DMS79 treated with DMSO at 0.1 percent for 48 hours (cell line): Measurements from ENCODE around the gene G0S2.
"Not testable (repeated sequence)": the region's sequence is repeated elsewhere in the genome, so short reads cannot be mapped to it uniquely, and the experiment has no call there.

Experiments used
- DNase-seq: peaks from one replicate; lab custom pipeline; 2025; lab: John Stamatoyannopoulos, UW

G0S2 gene

DNA sequence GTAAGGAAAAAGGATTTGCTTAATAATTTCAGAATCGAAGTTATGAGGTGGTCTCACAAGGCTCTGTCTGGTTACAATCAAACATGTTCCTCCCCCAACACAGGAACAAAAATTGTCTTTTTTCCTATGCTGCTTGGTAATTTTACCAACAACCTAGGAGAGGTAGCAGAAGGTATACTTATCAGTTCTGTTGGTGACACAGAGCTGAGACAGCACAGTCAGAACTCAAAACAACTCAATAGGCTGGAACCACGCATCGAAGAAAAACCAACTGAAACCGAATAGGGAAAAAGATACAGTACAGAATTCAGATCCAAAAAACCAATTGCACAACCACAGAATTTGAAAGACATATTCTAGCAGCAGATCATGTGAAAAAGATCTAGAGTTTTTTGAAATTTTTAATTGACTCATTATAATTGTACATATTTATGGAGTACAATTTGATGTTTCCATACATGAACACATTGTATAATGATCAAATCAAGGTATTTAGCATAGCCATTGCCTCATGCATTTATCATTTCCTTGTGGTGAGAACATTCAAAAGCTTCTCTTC, 3.8 kb downstream of the G0S2 start:
- no peak for DNase-seq

DNA sequence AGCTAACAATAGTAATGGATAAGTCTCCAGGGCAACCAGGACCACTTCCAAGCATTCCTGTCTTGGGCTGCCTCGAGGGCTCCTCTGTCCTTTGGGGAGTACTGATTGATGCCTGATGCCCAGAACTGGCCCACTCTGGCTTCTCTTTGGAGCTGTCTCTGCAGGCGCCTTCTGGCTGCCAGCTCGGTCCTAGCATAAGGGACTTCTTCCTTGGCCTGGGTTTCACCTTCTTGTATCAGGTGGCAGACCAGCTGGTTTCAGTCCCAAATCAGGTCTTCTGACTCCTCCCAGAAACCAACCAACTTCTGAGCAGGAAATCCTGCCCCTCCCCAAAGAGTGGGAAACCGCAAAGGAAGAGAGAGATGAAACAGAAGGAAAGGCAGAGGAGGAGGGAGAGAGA, 10.6 kb downstream of the G0S2 start:
- DNase-seq = no peak

DNA sequence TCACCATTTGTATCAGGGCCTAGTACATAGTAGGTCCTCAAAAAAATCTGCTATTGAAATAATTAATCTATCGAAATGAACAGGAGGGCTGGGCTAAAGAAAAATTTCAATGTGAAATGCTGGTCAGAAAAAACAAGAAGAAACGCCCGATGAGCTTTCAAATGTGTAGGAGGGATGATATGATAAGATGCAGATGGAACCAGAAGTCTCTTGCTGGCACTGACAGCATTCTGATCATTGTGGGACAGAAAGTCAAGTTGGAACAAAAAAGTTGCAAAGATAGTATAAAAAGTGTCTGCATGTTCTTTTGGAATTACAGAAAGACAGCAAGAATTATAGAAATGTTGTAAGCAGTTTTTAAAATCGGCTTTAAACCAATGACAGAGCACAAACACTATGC, 11.1 kb downstream of the G0S2 start:
- no peak for DNase-seq

DNA sequence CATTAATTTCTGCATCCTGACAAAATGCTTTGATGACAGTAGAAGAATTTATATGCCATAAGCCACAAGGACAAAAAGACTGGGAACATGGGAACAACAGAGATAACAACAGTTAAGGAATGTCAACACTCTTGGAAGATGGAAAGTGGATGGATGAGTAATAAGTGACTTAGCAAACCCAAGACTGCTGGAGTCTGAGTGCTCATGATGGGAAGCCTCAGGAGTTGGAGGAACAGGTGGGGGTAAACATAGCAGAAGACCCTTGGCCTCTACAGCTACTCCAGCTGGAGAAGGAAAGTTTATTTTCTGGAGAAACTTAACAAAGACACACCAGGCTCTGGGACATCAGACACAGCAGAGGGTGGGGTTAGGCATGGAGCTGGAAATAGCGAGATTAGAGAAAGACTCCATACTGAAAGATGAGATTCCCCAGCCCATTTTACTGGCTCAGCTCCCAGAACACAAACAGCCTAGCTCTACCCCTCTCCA, 13.6 kb downstream of the G0S2 start:
- DNase-seq = no peak

DNA sequence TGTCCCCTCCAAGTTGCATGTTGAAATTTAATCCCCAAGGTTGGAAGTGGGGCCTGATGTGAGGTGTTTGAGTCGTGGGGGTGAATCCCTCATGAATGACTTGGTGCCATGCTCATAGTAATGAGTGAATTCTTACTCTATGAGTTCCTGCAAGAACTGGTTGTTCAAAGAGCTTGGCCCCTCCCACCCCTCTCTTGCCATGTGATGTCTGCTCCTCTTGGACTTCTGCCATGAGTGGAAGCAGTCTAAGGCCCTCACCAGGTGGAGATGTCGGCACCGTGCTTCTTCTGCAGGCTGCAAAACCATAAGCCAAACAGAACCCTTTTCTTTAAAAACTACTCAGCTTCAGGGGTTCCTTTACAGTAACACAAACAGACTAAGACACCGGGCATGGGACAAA, 14.3 kb downstream of the G0S2 start:
- DNase-seq = no peak

DNA sequence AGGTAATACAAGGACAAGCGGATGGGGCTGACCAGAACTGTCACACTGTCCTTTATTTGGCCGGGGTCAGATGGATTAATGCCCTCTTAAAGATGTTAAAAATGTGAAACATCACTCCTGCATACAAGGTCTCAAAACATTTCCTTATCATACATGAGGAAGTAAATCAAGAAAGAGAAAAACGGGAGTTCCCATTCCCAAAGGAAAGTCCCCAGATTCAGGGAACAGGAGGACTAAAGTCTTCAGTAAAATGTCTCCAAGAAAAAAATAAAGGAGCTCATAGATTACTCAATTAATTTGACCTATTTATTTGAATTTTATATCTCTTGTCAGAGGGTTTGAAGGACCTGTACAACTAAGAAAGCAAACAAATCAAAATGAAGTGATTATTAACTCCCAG, 16.0 kb downstream of the G0S2 start:
- no peak for DNase-seq

DNA sequence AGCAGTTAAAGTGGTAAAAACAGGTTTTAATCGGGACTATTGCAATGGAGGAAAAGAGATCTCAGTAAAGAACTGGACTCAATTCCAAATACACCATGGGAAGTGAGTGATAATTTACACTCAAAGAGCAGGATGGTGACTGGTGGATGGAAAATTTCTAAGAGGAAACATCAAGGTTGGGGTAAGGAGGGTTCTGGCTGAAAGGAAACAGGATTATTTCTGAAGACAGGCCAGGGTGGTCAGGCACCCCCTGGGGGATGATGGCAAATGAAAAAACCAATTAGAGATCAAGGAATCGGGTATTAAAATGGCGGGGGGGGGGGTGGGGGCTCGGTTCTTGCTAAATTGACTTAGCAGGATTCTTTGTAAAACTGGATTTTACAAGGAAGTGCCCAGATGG, 17.1 kb downstream of the G0S2 start:
- DNase-seq = no peak

DNA sequence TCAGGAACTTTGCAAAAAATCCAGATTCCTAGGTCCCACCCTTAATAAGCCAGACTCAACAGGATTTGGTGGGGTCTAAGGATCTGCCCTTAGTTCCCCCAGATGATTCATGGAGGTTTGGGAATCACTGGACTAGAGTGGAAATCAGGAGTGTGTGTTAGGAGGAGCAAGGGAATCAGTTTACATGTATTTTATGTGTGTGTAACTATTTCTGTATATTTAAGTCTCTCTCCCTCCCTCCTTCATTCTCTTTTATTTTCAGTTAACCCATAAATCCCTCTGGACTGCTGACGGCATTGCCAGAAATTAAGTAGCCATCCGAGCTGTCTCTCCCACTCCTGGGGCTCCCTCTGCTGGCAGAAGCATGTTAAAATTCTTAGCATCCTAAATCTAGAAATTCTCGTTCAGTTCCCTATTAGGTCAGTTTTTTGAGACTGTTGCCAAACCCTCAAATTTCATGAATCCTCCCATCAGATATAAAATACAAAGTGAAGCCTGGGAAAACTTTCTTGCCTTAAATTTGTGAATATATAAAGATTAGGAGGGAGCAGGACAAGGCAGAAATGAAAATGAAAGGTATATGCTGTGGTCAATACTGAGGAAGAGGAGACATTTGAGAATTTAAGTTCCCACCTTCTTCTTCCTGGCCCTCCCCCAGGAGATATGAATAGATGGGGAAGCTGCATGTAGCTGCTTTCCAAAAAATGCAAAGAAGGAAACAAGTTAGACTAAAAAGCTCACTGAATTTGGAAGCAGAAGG, 17.7 kb downstream of the G0S2 start:
- peak; percentile 80 for DNase-seq

DNA sequence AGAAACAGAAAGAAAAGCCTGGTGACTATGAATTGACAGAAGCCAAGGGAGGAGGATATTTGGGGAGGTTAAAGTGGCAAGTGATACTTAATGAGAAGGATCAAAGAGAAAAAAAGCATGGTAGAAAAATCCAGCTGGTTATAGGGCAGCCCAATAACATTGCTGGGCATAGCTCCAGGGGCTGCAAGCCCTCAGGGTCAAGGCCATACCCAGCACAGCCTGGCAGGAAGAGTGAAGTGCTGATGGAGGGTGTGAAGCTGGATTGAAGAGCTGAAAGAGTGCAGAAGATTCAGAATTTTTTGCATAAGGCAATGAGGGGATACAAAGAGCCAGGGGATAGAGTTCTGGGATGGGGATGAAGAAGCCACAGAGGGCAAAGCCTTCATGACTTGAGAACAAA, 21.5 kb downstream of the G0S2 start:
- DNase-seq = no peak

DNA sequence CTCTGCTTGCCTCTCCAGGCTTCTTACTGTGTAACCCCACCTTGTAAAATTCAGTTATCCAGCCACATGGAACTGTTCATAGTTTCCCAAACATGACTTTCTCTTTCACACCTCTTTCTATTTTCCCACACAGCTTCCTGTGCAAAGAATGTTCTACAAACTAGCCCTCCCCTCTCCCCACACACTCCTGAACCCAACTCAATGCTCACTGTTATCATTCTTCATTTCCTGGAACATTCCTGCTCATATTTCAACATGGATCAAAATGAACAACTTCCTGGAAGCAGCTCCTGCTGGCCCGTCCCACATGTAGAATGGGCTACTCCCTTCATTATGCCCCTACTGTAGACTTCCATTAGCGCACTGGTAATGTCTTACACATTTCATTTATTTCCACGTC, 21.9 kb downstream of the G0S2 start:
- DNase-seq = no peak

DNA sequence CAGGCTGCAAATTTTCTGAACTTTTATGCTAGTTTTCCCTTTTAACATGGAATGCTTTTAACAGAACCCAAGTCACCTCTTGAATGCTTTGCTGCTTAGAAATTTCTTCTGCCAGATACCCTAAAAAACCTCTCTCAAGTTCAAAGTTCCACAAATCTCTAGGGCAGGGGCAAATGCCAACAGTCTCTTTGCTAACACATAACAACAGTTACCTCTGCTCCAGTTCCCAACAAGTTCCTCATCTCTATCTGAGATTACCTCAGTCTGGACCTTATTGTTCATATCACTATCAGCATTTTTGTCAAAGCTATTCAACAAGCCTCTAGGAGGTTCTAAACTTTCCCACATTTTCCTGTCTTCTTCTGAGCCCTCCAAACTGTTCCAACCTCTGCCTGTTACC, 25.5 kb downstream of the G0S2 start:
- not testable (repeated sequence) for DNase-seq

DNA sequence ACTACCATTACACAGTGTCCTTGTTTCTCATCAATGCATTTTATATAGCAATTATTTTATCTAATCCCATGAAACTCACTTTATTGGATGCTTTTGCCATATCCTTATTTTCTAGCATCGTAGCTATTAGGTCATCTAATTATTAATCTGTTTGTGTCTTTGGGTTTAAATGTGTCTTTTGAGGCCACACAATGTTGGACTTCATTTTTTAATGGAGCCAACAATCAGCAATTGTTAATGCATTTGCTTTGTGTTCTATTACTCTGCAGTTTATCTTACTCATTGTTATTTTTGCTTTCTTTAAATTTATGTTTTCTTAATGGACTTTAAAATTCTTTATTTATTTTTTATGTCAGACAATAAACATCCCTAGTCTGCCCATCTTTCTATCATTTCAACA, 27.6 kb downstream of the G0S2 start:
- no peak for DNase-seq

DNA sequence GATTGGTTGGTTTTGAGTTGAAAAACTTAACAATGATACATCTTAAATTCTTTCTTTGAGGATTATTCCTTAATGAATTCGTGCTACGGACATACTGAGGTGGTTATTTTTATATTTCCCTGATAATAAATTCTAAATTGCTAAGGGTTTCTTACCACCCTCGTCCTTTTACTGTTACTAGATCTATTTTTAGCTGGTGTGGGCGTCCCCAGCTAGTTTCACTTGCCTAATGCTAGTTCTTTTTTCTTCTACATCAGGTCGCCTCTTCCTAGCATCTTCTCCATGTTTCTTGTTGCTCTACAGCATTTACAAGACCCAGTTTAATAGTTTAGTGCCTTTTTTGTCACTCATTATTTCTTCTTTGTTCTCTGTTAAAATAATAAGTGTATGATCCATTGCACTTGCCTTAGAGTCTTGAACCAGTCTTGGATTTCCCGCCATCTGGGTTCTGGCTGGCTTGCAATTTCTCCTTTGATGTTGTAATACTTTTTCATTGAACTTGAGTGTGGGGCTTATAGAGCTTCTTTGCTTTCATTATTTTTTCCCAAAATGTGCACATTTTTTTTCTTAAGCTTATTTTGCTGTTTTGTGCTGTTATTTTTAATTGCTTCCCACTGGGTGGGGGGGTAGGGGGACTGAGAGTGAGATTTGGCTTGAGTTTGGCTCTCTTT, 28.8 kb downstream of the G0S2 start:
- DNase-seq = no peak

DNA sequence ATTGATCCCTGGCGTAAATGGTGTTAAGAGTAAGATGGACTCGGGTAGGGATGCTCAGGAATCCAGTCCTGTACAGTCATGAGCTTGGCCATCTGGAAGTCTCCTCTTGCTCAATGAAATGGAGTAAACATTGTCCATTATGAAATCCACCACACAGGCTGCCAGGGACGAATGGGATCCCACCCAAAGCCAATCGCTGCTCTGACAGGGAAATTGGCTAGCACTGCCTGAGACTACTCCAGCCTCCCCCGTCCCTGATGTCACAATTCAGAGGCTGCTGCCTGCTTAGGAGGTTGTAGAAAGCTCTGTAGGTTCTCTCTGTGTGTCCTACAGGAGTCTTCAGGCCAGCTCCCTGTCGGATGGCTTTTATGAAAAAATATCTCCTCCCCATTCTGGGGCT, 29.4 kb downstream of the G0S2 start, which contains the start of gene HSD11B1:
Gene HSD11B1 (plus strand): TSS at position 263 of the 400 bp plus-strand sequence. CDS start 97 bp downstream, at position 360.
- DNase-seq = no peak

DNA sequence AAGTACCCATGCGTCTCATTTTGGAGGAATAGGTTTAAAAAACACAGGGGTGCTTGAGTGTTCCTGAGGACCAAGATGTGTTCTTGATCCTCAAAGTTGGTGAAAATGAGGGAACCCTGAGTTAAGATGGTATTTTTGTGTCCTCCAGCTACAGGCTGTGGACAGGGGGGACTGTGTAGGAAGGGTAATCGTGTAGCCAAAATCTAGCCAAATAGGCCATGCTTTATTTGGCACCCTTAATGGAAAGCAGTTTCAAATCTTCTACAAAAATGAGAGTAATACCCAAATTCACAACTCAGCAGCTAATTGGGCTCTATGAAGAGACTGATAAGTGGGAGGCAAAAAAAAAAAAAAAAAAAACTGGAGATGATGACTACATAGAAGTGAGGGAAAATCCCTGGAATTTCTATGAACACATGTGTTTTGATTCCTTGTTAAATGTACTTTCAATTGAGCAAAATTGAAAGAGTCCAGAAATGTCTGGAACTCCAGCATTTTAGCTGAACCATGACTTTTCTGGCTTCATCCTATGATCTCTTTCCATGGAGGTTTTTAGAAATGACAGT, 29.9 kb downstream of the G0S2 start:
- no peak for DNase-seq

DNA sequence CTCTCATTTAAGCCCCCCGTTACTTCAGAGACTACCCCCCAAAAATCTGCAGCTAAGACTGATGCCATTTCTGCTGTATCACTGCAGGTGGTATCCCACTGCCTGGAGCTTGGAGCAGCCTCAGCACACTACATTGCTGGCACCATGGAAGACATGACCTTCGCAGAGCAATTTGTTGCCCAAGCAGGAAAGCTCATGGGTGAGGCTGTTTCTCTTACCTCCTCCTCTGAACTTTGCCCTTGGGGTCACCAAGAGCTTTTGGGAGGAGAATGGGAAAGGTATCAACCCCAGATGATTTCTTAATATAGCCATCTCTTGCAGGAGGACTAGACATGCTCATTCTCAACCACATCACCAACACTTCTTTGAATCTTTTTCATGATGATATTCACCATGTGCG, 31.4 kb downstream of the G0S2 start:
- no peak for DNase-seq

DNA sequence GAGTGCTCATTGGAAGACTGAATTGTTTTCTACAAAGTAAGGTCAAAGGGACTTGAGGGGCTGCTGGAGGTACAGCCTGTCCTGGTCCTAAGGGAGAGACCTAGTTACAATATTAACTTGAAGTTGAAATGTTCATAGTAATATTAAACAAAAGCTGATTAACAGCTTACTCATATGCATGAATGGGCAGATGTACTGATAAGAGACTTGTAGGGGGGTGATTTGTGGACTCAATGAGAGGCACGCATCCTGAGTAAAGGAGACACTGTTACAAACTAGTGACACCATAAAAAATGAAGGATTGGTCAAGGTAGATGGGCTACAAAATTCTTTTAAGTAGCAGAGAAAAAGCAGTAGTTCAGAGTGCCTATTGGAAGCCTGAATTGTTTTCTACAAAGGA, 32.1 kb downstream of the G0S2 start:
- no peak for DNase-seq

DNA sequence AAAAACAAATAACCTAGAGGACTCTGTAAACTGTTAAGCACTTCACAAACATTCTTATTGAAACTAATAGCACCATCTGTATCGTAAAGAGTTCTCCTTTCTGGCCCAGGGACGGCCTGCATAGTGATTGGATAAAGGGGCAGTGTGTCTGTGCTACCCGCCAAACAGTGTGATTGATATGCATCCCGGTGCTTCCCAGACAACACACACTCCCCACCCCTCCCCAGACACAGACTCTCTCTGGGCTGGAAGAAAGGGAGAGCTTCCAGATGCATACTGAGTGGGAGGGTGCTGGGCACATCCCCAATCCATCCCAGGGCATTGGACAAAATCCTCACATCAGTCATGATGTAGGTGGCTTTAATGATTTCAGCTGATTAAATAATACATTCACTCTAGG, 33.1 kb downstream of the G0S2 start:
- no peak for DNase-seq

DNA sequence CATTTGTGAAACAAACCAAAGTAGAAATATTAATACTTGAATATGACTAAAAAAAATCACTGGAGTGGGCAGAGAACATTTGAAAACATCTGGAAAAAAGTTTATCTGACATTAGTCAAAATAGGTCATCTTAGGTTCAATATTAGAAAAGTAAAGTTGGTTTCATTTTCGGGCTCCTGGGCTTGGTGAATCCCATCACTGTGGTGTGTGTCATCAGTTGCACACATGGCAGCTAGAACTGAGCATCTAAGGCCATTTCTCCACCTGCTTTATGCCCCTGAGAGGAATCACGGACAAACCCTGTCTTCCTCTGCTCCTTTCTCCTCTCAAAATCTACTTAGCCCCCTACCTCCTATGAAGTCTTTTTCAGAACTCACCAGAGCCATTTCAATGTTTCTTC, 34.9 kb downstream of the G0S2 start:
- DNase-seq = no peak

DNA sequence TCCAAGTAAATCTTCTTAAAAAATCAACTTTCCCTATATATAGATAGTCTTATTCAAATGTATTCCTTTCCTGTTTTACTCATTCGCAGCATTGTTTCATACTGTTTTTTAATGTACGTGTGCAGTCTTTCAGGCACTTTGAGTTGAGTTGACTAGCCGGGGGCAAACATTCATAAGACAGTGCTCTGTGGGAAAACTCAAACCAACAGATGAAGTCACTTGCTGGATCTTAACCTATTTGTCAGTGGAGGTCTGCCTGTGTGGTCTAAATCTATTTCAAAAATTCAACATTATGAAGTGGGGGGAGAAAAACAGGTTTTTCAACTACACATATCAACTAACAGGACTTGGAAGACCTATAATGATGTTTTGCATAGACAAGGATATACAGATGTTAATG, 35.6 kb downstream of the G0S2 start:
- DNase-seq = no peak

DNA sequence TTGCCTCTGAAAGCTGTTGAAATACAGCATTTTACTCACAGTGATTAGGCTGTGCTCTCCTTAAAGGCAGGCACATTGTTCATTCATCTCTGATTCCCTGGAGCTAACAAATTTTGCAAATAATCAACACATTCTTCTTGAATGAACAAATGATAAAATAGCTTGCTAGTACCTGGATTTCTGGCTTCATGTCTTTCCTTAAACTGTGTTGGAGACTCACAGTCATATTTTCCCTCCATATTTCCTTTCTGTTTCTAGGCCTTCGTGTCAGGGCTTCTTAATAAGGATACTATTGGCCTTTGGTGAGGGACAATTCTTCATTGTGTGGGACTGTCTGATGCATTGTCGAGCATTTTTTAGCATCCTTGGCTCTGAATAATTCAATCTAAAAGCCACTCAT, 39.1 kb downstream of the G0S2 start:
- no peak for DNase-seq

DNA sequence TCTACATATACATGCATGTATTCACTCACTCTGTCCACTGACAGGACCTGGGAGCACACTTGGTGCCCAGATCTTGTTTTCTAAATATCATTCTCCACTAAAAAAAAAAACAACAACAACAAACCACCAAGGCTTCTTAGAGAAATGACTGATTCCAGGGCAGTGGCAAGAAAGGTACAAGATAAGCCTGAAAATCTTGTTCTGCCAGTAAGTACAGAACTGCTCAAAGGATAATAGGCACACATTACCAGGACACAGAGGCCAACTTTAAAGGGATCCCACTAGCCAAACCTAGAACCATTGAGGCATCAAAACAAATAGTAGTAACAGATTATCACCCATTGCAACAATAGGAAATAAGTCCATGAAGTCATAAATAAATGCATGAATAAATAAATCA, 40.1 kb downstream of the G0S2 start:
- DNase-seq = no peak

DNA sequence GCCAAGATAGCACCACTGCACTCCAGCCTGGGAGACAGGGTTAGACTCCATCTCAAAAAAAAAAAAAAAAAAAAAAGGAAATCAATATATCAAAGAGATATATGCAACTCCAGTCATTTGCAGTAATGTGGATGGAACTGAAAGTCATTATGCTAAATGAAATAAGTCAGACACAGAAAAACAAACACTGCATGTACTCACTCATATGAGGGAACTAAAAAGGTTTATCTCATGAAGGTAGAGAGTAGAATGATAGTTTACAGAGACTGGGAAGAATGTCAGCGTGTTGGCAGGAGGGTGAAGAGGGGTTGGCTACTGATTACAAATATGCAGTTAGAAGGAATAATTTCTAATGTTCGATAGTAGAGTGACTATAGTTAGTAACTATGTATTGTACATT, 42.6 kb downstream of the G0S2 start:
- DNase-seq = no peak
